Cardiac muscle cell (in vitro differentiated cells and primary cell): ENCODE results near the gene SIRPA. TPM values are rescaled to one million over a fixed set of nuclear protein-coding genes. Genes with fewer than 3 reads are reported as not detected.
A peak's percentile ranks its signal among the peaks of the same experiment; 100 is the strongest.

Experiments
- DNase-seq, 2 donors: peaks; one replicate each; pipeline versions ENCODE4 v3.0.0 to v3.0.0-alpha.2; 2010 to 2017; ENCODE audit warnings: low read depth in 1 of 2, low spot score in 1 of 2
- H3K27ac ChIP-seq: fragments of 200-600 bp; sonication (generic); 2 replicates; pipeline ENCODE4 v1.5.1; 2016
- H3K27me3 ChIP-seq: fragments of 200-600 bp; sonication (generic); 2 replicates; pipeline ENCODE4 v1.6.0; 2016; ENCODE audit warnings: control low read depth
- H3K36me3 ChIP-seq: fragments of 200-600 bp; sonication (generic); 2 replicates; pipeline ENCODE4 v1.5.1; 2016; ENCODE audit warnings: control low read depth
- H3K4me1 ChIP-seq: fragments of 200-600 bp; sonication (generic); 2 replicates; pipeline ENCODE4 v1.8.1; 2017; ENCODE audit warnings: low read depth, mild to moderate bottlenecking, mixed run types
- H3K4me3 ChIP-seq: fragments of 200-600 bp; sonication (generic); 2 replicates; pipeline ENCODE4 v1.5.1; 2016; ENCODE audit warnings: mild to moderate bottlenecking
- H3K9me3 ChIP-seq: fragments of 200-600 bp; sonication (generic); 2 replicates; pipeline ENCODE4 v1.5.1; 2017; ENCODE audit warnings: low read depth, mild to moderate bottlenecking, control low read depth
- CTCF ChIP-seq: IDR thresholded peaks from 2 replicates; pipeline ENCODE4 v1.5.1; 2012; ENCODE audit warnings: low read depth, mild to moderate bottlenecking, low read length
- polyA plus RNA-seq: library from polyadenylated mRNA; unstranded; fragments of >200 nt; fragmentation: Nextera tagmentation; extraction: Ambion mirVana; gene quantifications from 2 replicates; pipeline ENCODE4 v1.2.1, GENCODE V29; 2016
- total RNA-seq: library from RNA; depleted of rRNA; stranded (reverse); fragments of >200 nt; gene quantifications from 2 replicates; pipeline ENCODE4 v1.2.3, GENCODE V29; 2016

SIRPA gene
- total and polyA plus RNA-seq, 2 experiments from 2014 or later: 42.9 to 43.0 TPM

GRCh38 chr20:1928782-1929181, 33.6 kb downstream of the SIRPA start:
- no peak overlapping the region for H3K27ac ChIP-seq
- TF ChIP-seq CTCF: no peak

GRCh38 chr20:1929460-1929859, 34.3 kb downstream of the SIRPA start:
- Histone ChIP-seq H3K27ac (peak overlapping the region; percentile 82), H3K9me3 (no peaks in the 10 kb centered on the region), H3K27me3 (no peaks in the 10 kb centered on the region), H3K36me3 (peaks cover 8% of the 10 kb centered on the region), H3K4me1 (peaks cover 45% of the 10 kb centered on the region), H3K4me3 (no peak overlapping the region)
- DNase-seq: no peak
- no peak for TF ChIP-seq CTCF

More at GRCh38 chr20:1928782-1929181, 33.6 kb downstream of the SIRPA start:
- no peak overlapping the region for H3K4me3 ChIP-seq
- peaks cover 8% of the 10 kb centered on the region for H3K36me3 ChIP-seq
- H3K27me3 ChIP-seq: no peaks in the 10 kb centered on the region
- no peak for DNase-seq
- H3K9me3 ChIP-seq: no peaks in the 10 kb centered on the region
- H3K4me1 ChIP-seq: peaks cover 38% of the 10 kb centered on the region

GRCh38 chr20:1930165-1930564, 35.0 kb downstream of the SIRPA start:
- H3K4me3 ChIP-seq: no peak overlapping the region
- H3K4me1 ChIP-seq: peaks cover 50% of the 10 kb centered on the region

GRCh38 chr20:1931830-1932229, 36.6 kb downstream of the SIRPA start:
- no peak overlapping the region for H3K4me3 ChIP-seq
- TF ChIP-seq CTCF: no peak

More at GRCh38 chr20:1930165-1930564, 35.0 kb downstream of the SIRPA start:
- peaks cover 4% of the 10 kb centered on the region for H3K36me3 ChIP-seq
- H3K9me3 ChIP-seq: no peaks in the 10 kb centered on the region
- H3K27ac ChIP-seq: no peak overlapping the region
- TF ChIP-seq CTCF: no peak
- no peak for DNase-seq
- no peaks in the 10 kb centered on the region for H3K27me3 ChIP-seq

GRCh38 chr20:1932971-1933370, 37.8 kb downstream of the SIRPA start:
- TF ChIP-seq CTCF: no peak
- Histone ChIP-seq H3K4me1 (peaks cover 68% of the 10 kb centered on the region), H3K36me3 (no peaks in the 10 kb centered on the region), H3K4me3 (no peak overlapping the region), H3K9me3 (no peaks in the 10 kb centered on the region), H3K27me3 (no peaks in the 10 kb centered on the region), H3K27ac (peak overlapping the region; percentile 99)
- no peak for DNase-seq

More at GRCh38 chr20:1931830-1932229, 36.6 kb downstream of the SIRPA start:
- Histone ChIP-seq H3K9me3 (no peaks in the 10 kb centered on the region), H3K27ac (peak overlapping the region; percentile 99), H3K27me3 (no peaks in the 10 kb centered on the region), H3K4me1 (peaks cover 66% of the 10 kb centered on the region), H3K36me3 (no peaks in the 10 kb centered on the region)
- no peak for DNase-seq
